Transverse colon (tissue), 4 donors: ENCODE results near the gene PEX19. TPM values are rescaled to one million over a fixed set of nuclear protein-coding genes. Genes with fewer than 3 reads are reported as not detected.

Experiments
- DNase-seq: peaks from one replicate; pipeline ENCODE4 v3.0.0-alpha.2; 2019
- H3K27ac ChIP-seq, 4 donors: fragments of 200-600 bp; sonication (generic); 2 replicates each; pipeline ENCODE4 v1.5.1; 2016 to 2018; ENCODE audit warnings: inconsistent platforms in 4 of 4
- H3K27me3 ChIP-seq: fragments of 200-600 bp; sonication (generic); 2 replicates; pipeline ENCODE4 v1.5.1; 2017; ENCODE audit warnings: inconsistent platforms
- H3K36me3 ChIP-seq, 4 donors: fragments of 200-600 bp; sonication (generic); 2 replicates each; pipeline ENCODE4 v1.5.1; 2017 to 2019; ENCODE audit warnings: inconsistent platforms in 4 of 4
- H3K4me1 ChIP-seq, 4 donors: fragments of 200-600 bp; sonication (generic); 2 replicates each; pipeline ENCODE4 v1.5.1; 2017 to 2020; ENCODE audit warnings: inconsistent platforms in 4 of 4
- H3K4me3 ChIP-seq, 4 donors: fragments of 200-600 bp; sonication (generic); 1 replicate in 1 of 4; 2 replicates in 3 of 4; pipeline versions ENCODE4 v1.5.1 to v1.6.1; 2017 to 2019; ENCODE audit warnings: inconsistent platforms in 4 of 4
- H3K9me3 ChIP-seq, 2 donors: fragments of 200-600 bp; sonication (generic); 2 replicates each; pipeline ENCODE4 v1.5.1; 2017 to 2019; ENCODE audit warnings: inconsistent platforms in 2 of 2
- CTCF ChIP-seq, 5 experiments: fragments of 200-600 bp in 3 of 5; fragments of 450-650 bp in 2 of 5; sonication (generic) in 3 of 5; IDR thresholded peaks; 1 replicate in 2 of 5; 2 replicates in 3 of 5; pipeline ENCODE4 v1.5.1; 2016 to 2017; ENCODE audit warnings: antibody characterized with exemption in 5 of 5, inconsistent platforms in 3 of 5, mild to moderate bottlenecking in 2 of 5, moderate library complexity in 1 of 5
- EP300 ChIP-seq: sonication (generic); formaldehyde crosslinking; IDR thresholded peaks from one replicate; pipeline ENCODE4 v1.6.1; 2017; ENCODE audit warnings: antibody characterized with exemption, low read depth
- POLR2A ChIP-seq: fragments of 450-650 bp; IDR thresholded peaks from one replicate; pipeline ENCODE4 v1.6.1; 2016; ENCODE audit warnings: antibody characterized with exemption, mild to moderate bottlenecking, moderate library complexity
- POLR2AphosphoS5 ChIP-seq, 3 donors: sonication (generic); formaldehyde crosslinking; IDR thresholded peaks; one replicate each; pipeline ENCODE4 v1.6.1; 2016; ENCODE audit warnings: antibody characterized with exemption in 3 of 3
- WGBS, 2 donors: methylation state at CpG; one replicate each; pipeline ENCODE4 v1.1.5; 2018; ENCODE audit warnings: low coverage in 1 of 2; 5-methylcytosine and 5-hydroxymethylcytosine counted together
- in situ Hi-C, 4 donors: fragments of 200-750 bp; cut with MboI; loops; one replicate each; pipeline versions ENCODE4 v1.15.0 to v1.15.1; 2017; ENCODE audit warnings: low sequenced_read_pairs in 3 of 4, low pct_ligation_motif_present in 1 of 4, low pct_unique_long_range_greater_than_20kb in 1 of 4
- intact Hi-C: fragments of 100-400 bp; cut with DNase I; formaldehyde crosslinking; loops from one replicate; pipeline ENCODE4 v1.15.1; 2023; ENCODE audit warnings: low total_unique reads
- total RNA-seq, 4 donors: library from RNA; depleted of rRNA; stranded (reverse); fragments of >200 nt; gene quantifications; one replicate each; pipeline ENCODE4 v1.1.0, GENCODE V29; 2016

Gene PEX19
- total RNA-seq, 4 donors from 2014 or later, result 22.1 to 50.8 (median 32.8) TPM

DNA sequence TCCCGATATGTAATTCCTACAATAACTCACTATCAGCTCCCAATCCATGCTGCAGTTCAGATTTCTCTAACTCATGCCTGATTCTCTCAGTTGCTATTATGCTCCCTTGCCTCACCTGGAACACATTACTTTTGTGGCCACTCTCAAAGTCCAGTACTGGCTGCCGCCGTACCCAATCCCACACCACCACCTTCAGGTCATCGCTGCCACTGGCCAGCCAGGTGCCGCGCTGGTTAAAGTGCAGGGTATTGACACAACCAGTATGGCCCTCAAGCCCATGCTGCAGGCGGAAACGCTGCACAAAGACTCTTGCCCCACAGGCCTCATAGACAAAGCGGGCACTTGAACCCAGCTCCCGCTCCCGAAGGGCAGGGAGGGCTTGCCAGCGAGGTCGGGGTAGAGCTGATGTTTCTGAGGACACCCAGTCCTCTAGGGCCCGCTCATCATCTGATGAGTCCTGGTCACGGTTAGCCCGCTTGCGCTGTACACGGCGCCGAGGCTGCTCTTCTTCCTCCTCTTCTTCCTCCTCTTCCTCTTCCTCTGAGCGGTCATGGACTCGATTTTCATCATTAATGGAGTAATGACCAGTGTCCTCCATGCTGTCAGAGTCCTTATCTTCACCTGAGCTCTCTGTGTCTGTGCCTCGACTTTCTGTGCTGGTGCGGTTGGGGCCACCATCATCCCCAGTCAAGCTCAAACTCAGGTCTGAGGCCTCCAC lies 45.2 kb downstream of the PEX19 start:
- H3K4me1 ChIP-seq, result no peaks in the 10 kb centered on the region
- no peaks in the 10 kb centered on the region for H3K9me3 ChIP-seq
- H3K27ac ChIP-seq, result no peak overlapping the region
- H3K27me3 ChIP-seq, result no peaks in the 10 kb centered on the region
- WGBS, 2 donors, result 99 to 100% methylated on average over 3 to 24 of the region's 24 CpGs
- TF ChIP-seq EP300, result no peak
- TF ChIP-seq POLR2A, result no peak
- no peak for TF ChIP-seq POLR2AphosphoS5 (IDR thresholded peaks at IDR 0.05)
- no peak for TF ChIP-seq CTCF (IDR thresholded peaks at IDR 0.05)
- no peak for DNase-seq
- intact Hi-C loops, result no loop called here
- in situ Hi-C loops, result no loop called here
- no peak overlapping the region for H3K4me3 ChIP-seq
- peaks cover 0 to 64% (median 35%) of the 10 kb centered on the region in 4 donors for H3K36me3 ChIP-seq

- Histone ChIP-seq H3K27me3 (no peaks in the 10 kb centered on the region), H3K36me3 (peaks cover 0 to 61% (median 33%) of the 10 kb centered on the region in 4 donors), H3K27ac (no peak overlapping the region), H3K4me1 (no peaks in the 10 kb centered on the region), H3K9me3 (no peaks in the 10 kb centered on the region), H3K4me3 (no peak overlapping the region)
- no peak for DNase-seq
- intact Hi-C loops, result no loop called here
- 93 to 94% methylated on average over 3 to 5 of the region's 5 CpGs for WGBS, 2 donors
- TF ChIP-seq POLR2AphosphoS5 (IDR thresholded peaks at IDR 0.05) (no peak), CTCF (IDR thresholded peaks at IDR 0.05) (no peak), EP300 (no peak), POLR2A (no peak)
- in situ Hi-C loops, result no loop called here
These were observed 46.5 kb downstream of the PEX19 start for GRCh38 chr1:160238408-160238807.

DNA sequence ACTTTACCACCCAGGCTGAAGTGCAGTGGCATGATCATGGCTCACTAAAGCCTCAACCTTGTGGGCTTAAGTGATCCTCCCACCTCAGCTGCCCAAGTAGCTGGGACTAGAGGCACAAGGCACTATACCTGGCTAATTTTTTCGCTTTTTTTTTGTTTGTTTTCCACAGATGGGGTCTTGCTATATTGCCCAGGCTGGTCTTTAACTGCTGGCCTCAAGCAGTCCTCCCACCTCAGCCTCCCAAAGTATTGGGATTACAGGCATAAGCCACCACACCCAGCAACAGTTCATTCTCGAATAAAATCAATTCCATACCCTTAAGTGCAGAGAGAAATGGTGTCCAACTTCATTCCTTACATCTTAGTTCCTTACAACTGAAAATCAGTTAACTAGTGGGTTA lies 47.4 kb downstream of the PEX19 start:
- in situ Hi-C loops (no loop called here), intact Hi-C loops (no loop called here)
- H3K27ac ChIP-seq, result no peak overlapping the region
- no peak for DNase-seq
- no peaks in the 10 kb centered on the region for H3K27me3 ChIP-seq
- H3K36me3 ChIP-seq, result peaks cover 0 to 64% (median 35%) of the 10 kb centered on the region in 4 donors
- H3K4me1 ChIP-seq, result no peaks in the 10 kb centered on the region
- 90 to 100% methylated on average over 2 of the region's 2 CpGs for WGBS, 2 donors
- H3K4me3 ChIP-seq, result no peak overlapping the region
- TF ChIP-seq POLR2A, result no peak
- no peaks in the 10 kb centered on the region for H3K9me3 ChIP-seq

GRCh38 chr1:160236806-160237205 lies 48.1 kb downstream of the PEX19 start:
- DNase-seq, result no peak
- 87 to 90% methylated on average over 5 of the region's 5 CpGs for WGBS, 2 donors
- H3K4me3 ChIP-seq, result no peak overlapping the region
- intact Hi-C loops (no loop called here), in situ Hi-C loops (no loop called here)
- peaks cover 0 to 72% (median 38%) of the 10 kb centered on the region in 4 donors for H3K36me3 ChIP-seq
- no peaks in the 10 kb centered on the region for H3K27me3 ChIP-seq
- TF ChIP-seq POLR2A (no peak), EP300 (no peak)
- H3K9me3 ChIP-seq, result no peaks in the 10 kb centered on the region
- H3K4me1 ChIP-seq, result no peaks in the 10 kb centered on the region
- H3K27ac ChIP-seq, result no peak overlapping the region

DNA sequence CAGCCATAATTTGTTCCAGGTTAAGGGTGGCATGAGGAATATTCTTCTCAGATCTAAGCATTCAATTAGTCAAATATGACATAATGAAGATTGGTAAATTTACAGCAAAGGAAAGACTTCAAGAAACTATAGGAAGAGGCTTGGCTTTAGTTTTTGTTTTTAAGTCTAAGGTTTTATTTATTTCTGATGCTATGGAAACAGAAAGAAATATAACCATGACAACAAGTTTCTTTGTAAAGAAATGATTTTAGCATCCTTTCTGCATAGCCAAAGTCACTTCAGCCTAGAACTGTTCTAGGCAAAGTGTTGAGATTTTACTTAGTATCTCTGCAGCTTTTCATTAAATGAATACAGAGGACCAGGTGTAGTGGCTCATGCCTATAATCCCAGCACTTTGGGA lies 52.0 kb downstream of the PEX19 start:
- in situ Hi-C loops (no loop called here), intact Hi-C loops (no loop called here)
- TF ChIP-seq POLR2A, result no peak
- TF ChIP-seq EP300, result no peak
- TF ChIP-seq CTCF (IDR thresholded peaks at IDR 0.05), result no peak
- TF ChIP-seq POLR2AphosphoS5 (IDR thresholded peaks at IDR 0.05), result no peak
- no peak overlapping the region for H3K27ac ChIP-seq
- H3K27me3 ChIP-seq, result no peaks in the 10 kb centered on the region
- H3K36me3 ChIP-seq, result peaks cover 0 to 85% (median 42%) of the 10 kb centered on the region in 4 donors
- H3K4me3 ChIP-seq, result no peak overlapping the region
- H3K4me1 ChIP-seq, result no peaks in the 10 kb centered on the region
- no peak for DNase-seq
- H3K9me3 ChIP-seq, result no peaks in the 10 kb centered on the region
